A673 (cell line): ENCODE data around the gene CHERP. TPM values are rescaled to one million over a fixed set of nuclear protein-coding genes. Genes with fewer than 3 reads are reported as not detected.

Source experiments
- BruUV-seq: library from RNA; stranded (reverse); fragments of 400-500 nt; replicated peaks from 2 replicates; lab custom pipeline; 2021; lab: Mats Ljungman, UMichigan
- CTCF ChIA-PET: fragments of 300-600 bp; sonication (Branson Sonifier 250); formaldehyde crosslinking; loops from one replicate; lab custom pipeline; 2022; ENCODE audit warnings: antibody characterized with exemption; lab: Charles Lee
- POLR2A ChIA-PET: fragments of 300-600 bp; sonication (Branson Sonifier 250); formaldehyde crosslinking; loops from one replicate; lab custom pipeline; 2022; ENCODE audit warnings: antibody characterized with exemption; ENCODE audit not compliant: low non-redundant PET; lab: Charles Lee
- DNase-seq: peaks from one replicate; pipeline ENCODE4 v3.0.0-alpha.2; 2015; ENCODE audit warnings: low spot score
- H3K27ac ChIP-seq: fragments of 200-600 bp; sonication (generic); 2 replicates; pipeline ENCODE4 v1.5.1; 2016; ENCODE audit warnings: mixed run types, low read depth, mild to moderate bottlenecking, mixed read lengths, antibody characterized with exemption, low read length; ENCODE audit not compliant: poor library complexity, severe bottlenecking
- H3K27me3 ChIP-seq: fragments of 200-600 bp; sonication (generic); replicated peaks from 2 replicates; pipeline ENCODE4 v1.6.1; 2017; ENCODE audit warnings: mixed run types, low read depth, mild to moderate bottlenecking, mixed read lengths, antibody characterized with exemption, low read length; ENCODE audit not compliant: insufficient read depth, poor library complexity
- H3K36me3 ChIP-seq: fragments of 200-600 bp; sonication (generic); 2 replicates; pipeline ENCODE4 v1.6.1; 2016; ENCODE audit warnings: mixed run types, mild to moderate bottlenecking, mixed read lengths, antibody characterized with exemption, low read length; ENCODE audit not compliant: insufficient read depth, poor library complexity, severe bottlenecking
- H3K4me1 ChIP-seq: fragments of 200-600 bp; sonication (generic); 2 replicates; pipeline ENCODE4 v1.6.1; 2017; ENCODE audit warnings: mixed run types, mild to moderate bottlenecking, mixed read lengths, antibody characterized with exemption, low read length; ENCODE audit not compliant: insufficient read depth, poor library complexity, severe bottlenecking
- H3K4me3 ChIP-seq: fragments of 200-600 bp; sonication (generic); 2 replicates; pipeline ENCODE4 v1.5.1; 2016; ENCODE audit warnings: low read depth, mixed run types, mild to moderate bottlenecking, mixed read lengths, low read length; ENCODE audit not compliant: poor library complexity, severe bottlenecking
- H3K9me3 ChIP-seq: fragments of 200-600 bp; sonication (generic); 2 replicates; pipeline ENCODE4 v1.6.1; 2016; ENCODE audit warnings: mixed run types, low read depth, mild to moderate bottlenecking, mixed read lengths, antibody characterized with exemption, low read length; ENCODE audit not compliant: poor library complexity, severe bottlenecking
- CTCF ChIP-seq: fragments of 300-800, 200-600 bp; sonication (generic); conservative IDR thresholded peaks from 2 replicates; pipeline ENCODE4 v1.5.1; 2017; ENCODE audit warnings: low read depth, mild to moderate bottlenecking, antibody characterized with exemption, low read length, moderate library complexity, mixed read lengths
- EZH2 ChIP-seq: fragments of 200-600 bp; sonication (generic); IDR thresholded peaks from 2 replicates; pipeline ENCODE4 v1.6.1; 2017; ENCODE audit warnings: borderline replicate concordance, low read depth, mild to moderate bottlenecking, mixed read lengths, antibody characterized with exemption, low read length; ENCODE audit not compliant: poor library complexity, severe bottlenecking
- intact Hi-C: fragments of 100-400 bp; cut with micrococcal nuclease; formaldehyde crosslinking; loops from one replicate; pipeline ENCODE4 v1.10.0; 2022; ENCODE audit not compliant: unreplicated experiment
- total RNA-seq: library from RNA; stranded (reverse); gene quantifications from 2 replicates; pipeline ENCODE4 v1.2.3, GENCODE V29; 2021

CHERP gene
- total RNA-seq, 1 experiment from 2014 or later: 98.4 TPM

- intact Hi-C loops: loop anchor here (5.0 kb wide), 1 partner anchor 58 kb away; the partner anchor contains the start of gene MED26
Observed at GRCh38 chr19:16569609-16570320, 27.5 kb upstream of the CHERP start.

GRCh38 chr19:16566702-16567101 is 24.5 kb upstream of the CHERP start:
- Histone ChIP-seq H3K27me3 (no peaks in the 10 kb centered on the region), H3K4me1 (peaks cover 6% of the 10 kb centered on the region), H3K27ac (no peak overlapping the region), H3K9me3 (no peaks in the 10 kb centered on the region), H3K4me3 (no peak overlapping the region), H3K36me3 (peaks cover 54% of the 10 kb centered on the region)
- no peak for DNase-seq
- TF ChIP-seq CTCF (no peak), EZH2 (no peak)
- intact Hi-C loops: no loop called here
- ChIA-PET CTCF (no interaction called here), POLR2A (no interaction called here)
- no TSS peak for BruUV-seq

More at GRCh38 chr19:16569609-16570320, 27.5 kb upstream of the CHERP start:
- DNase-seq: no peak
- ChIA-PET POLR2A (no interaction called here), CTCF (no interaction called here)
- Histone ChIP-seq H3K4me3 (no peak overlapping the region), H3K4me1 (peaks cover 10% of the 10 kb centered on the region), H3K27me3 (no peaks in the 10 kb centered on the region), H3K36me3 (peaks cover 40% of the 10 kb centered on the region), H3K27ac (no peak overlapping the region), H3K9me3 (no peaks in the 10 kb centered on the region)
- BruUV-seq: no TSS peak
- TF ChIP-seq CTCF (no peak), EZH2 (no peak)

- CTCF ChIA-PET: no interaction called here
- Histone ChIP-seq H3K36me3 (peaks cover 55% of the 10 kb centered on the region), H3K4me1 (peaks cover 2% of the 10 kb centered on the region), H3K27ac (no peak overlapping the region), H3K9me3 (no peaks in the 10 kb centered on the region), H3K4me3 (no peak overlapping the region), H3K27me3 (no peaks in the 10 kb centered on the region)
- no peak for DNase-seq
- intact Hi-C loops: no loop called here
- POLR2A ChIA-PET: no interaction called here
- TF ChIP-seq EZH2: no peak
- no peak for TF ChIP-seq CTCF
- BruUV-seq: no TSS peak
Observed at GRCh38 chr19:16566161-16566560, 23.9 kb upstream of the CHERP start.
